K562 (cell line): ENCODE data around the gene ZNF562. TPM values are rescaled to one million over a fixed set of nuclear protein-coding genes. Genes with fewer than 3 reads are reported as not detected.

ENCODE experiments used
- BCL6 ChIP-seq: fragments of 250-450 bp; sonication (Bioruptor Pico); IDR thresholded peaks from 2 replicates; pipeline ENCODE4 v1.4.0; 2020
- EGR1 ChIP-seq: fragments of 450-650 bp; conservative IDR thresholded peaks from 2 replicates; pipeline ENCODE4 v1.6.1; 2017; ENCODE audit warnings: mild to moderate bottlenecking
- EHMT2 ChIP-seq: fragments of 450-650 bp; IDR thresholded peaks from 2 replicates; pipeline ENCODE4 v1.6.1; 2018; ENCODE audit warnings: antibody characterized with exemption
- ESRRA ChIP-seq: fragments of 450-650 bp; IDR thresholded peaks from 2 replicates; pipeline ENCODE4 v1.6.1; 2014; ENCODE audit warnings: low read depth, mild to moderate bottlenecking, moderate library complexity, borderline replicate concordance
- JUND ChIP-seq, 2 experiments: IDR thresholded peaks; 2 replicates in 1 of 2; 3 replicates in 1 of 2; pipeline ENCODE4 v1.6.1; 2011; ENCODE audit warnings: borderline replicate concordance in 2 of 2, low read depth in 2 of 2, low read length in 2 of 2, improper control_type of control experiment in 1 of 2, missing biosample characterization in 1 of 2, missing genetic modification characterization in 1 of 2, missing genetic modification reagents in 1 of 2
- NCOR1 ChIP-seq: fragments of 450-650 bp; IDR thresholded peaks from 2 replicates; pipeline ENCODE4 v1.6.1; 2016; ENCODE audit warnings: mild to moderate bottlenecking, moderate library complexity
- NFRKB ChIP-seq: fragments of 450-650 bp; IDR thresholded peaks from 2 replicates; pipeline ENCODE4 v1.6.1; 2016; ENCODE audit warnings: low read depth
- SMC3 ChIP-seq: conservative IDR thresholded peaks from 2 replicates; pipeline ENCODE4 v1.6.1; 2011; ENCODE audit warnings: low read depth, low read length, improper control_type of control experiment; ENCODE audit not compliant: insufficient read depth
- SP1 ChIP-seq: sonication (generic); formaldehyde crosslinking; IDR thresholded peaks from 2 replicates; pipeline ENCODE4 v1.8.1; 2022; ENCODE audit warnings: mild to moderate bottlenecking, missing genetic modification reagents
- STAG1 ChIP-seq: sonication (generic); formaldehyde crosslinking; IDR thresholded peaks from 2 replicates; pipeline ENCODE4 v1.5.0; 2020; ENCODE audit warnings: missing genetic modification reagents, borderline replicate concordance
- ZEB2 ChIP-seq: fragments of 450-650 bp; IDR thresholded peaks from 2 replicates; pipeline ENCODE4 v1.6.1; 2016
- ZNF224 ChIP-seq: sonication (generic); formaldehyde crosslinking; IDR thresholded peaks from 2 replicates; pipeline ENCODE4 v1.8.0; 2022; ENCODE audit warnings: mild to moderate bottlenecking, missing genetic modification reagents
- ZNF445 ChIP-seq: fragments of 250-450 bp; sonication (Bioruptor Pico); IDR thresholded peaks from 2 replicates; pipeline ENCODE4 v1.4.0; 2020; ENCODE audit warnings: low read depth, mild to moderate bottlenecking, moderate library complexity
- ZNF699 ChIP-seq: fragments of 250-450 bp; sonication (Bioruptor Pico); IDR thresholded peaks from 2 replicates; pipeline ENCODE4 v1.8.0; 2021; ENCODE audit warnings: mild to moderate bottlenecking, moderate library complexity; ENCODE audit not compliant: insufficient replicate concordance
- polyA plus RNA-seq, 8 experiments: library from polyadenylated mRNA; depleted of rRNA in 4 of 8; stranded (reverse) in 5 of 8; unstranded in 3 of 8; fragments of >200 nt; fragmentation: Nextera tagmentation in 2 of 8; fragmentation: Illumina TruSeq in 1 of 8; extraction: Ambion mirVana in 2 of 8; extraction: Trizol in 1 of 8; gene quantifications; 2 replicates each; pipeline versions ENCODE4 v1.2.1 to v1.2.3, GENCODE V29; 2011 to 2014; ENCODE audit warnings: inconsistent platforms in 1 of 8, missing spikeins in 1 of 8
- total RNA-seq, 7 experiments: library from RNA; depleted of rRNA in 6 of 7; stranded (reverse); fragments of >200 nt in 6 of 7; fragmentation: Illumina TruSeq in 2 of 7; extraction: Trizol in 2 of 7; gene quantifications; 2 replicates each; pipeline versions ENCODE4 v1.2.1 to v1.2.3, GENCODE V29; 2011 to 2021; ENCODE audit warnings: low replicate concordance in 1 of 7
- TF ChIP-seq, protein P1 (sequence below), 2 experiments: IDR thresholded peaks; 2 replicates each; pipeline ENCODE4 v1.6.1; 2012; ENCODE audit warnings: improper control_type of control experiment in 2 of 2, low read depth in 2 of 2, low read length in 2 of 2, borderline replicate concordance in 1 of 2
- TF ChIP-seq, protein P2 (sequence below): sonication (generic); formaldehyde crosslinking; IDR thresholded peaks from 2 replicates; pipeline ENCODE4 v1.9.0; 2022; ENCODE audit warnings: mild to moderate bottlenecking, missing genetic modification reagents

The ZNF562 gene
- total and polyA plus RNA-seq, 9 of the 15 experiments (the other 6 are each of a cell fraction or from before 2014, with no cell fraction given), result 11.8 to 46.9 (median 20.8) TPM

DNA sequence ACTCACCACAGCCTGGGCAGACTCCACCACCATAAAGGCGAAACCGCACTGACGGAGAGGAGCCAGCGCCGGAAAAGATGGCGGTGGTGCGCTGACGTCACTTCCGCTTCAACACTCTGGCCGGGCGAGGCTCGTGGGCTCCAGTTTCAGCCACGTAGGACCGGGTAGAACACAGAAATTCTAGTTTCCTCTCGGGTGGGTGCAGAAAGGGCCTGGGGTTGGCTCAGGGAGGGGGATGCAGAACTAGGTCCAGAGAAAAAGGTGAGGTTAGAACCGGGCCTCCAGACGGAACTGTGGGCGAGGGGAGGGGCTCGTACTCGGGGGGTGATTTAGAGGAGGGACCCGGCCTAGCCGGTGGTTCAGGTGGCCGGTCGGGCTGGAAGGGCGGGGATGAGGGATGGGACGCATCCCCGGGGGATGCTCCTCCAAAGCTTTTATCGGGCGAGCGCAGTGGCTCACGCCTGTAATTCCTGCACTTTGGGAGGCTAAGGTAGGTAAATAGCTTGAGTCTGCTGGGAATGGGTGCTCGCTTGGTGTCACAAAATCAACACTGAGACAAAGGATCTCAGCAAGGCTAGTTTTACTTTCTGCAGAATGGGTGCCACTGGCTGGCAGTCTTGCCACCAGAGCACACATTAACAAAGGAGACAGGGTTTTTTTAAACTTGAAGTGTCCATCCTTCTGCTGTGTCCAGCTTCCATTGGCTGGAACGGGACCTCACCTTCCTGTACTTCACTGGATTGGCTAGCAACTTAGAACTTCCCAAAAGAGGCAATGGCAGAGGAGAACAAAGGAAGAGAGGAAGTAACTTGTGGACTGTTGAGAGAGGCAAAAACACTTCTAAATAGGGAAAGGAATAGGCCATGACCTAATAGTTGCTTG lies 53.5 kb downstream of the ZNF562 start, which contains the start of gene ZNF561 (continued):
- TF ChIP-seq, protein P1, sequence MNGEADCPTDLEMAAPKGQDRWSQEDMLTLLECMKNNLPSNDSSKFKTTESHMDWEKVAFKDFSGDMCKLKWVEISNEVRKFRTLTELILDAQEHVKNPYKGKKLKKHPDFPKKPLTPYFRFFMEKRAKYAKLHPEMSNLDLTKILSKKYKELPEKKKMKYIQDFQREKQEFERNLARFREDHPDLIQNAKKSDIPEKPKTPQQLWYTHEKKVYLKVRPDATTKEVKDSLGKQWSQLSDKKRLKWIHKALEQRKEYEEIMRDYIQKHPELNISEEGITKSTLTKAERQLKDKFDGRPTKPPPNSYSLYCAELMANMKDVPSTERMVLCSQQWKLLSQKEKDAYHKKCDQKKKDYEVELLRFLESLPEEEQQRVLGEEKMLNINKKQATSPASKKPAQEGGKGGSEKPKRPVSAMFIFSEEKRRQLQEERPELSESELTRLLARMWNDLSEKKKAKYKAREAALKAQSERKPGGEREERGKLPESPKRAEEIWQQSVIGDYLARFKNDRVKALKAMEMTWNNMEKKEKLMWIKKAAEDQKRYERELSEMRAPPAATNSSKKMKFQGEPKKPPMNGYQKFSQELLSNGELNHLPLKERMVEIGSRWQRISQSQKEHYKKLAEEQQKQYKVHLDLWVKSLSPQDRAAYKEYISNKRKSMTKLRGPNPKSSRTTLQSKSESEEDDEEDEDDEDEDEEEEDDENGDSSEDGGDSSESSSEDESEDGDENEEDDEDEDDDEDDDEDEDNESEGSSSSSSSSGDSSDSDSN (IDR thresholded peaks at IDR 0.05; ENCODE audit: borderline replicate concordance in 1 of 2, low read depth in 2 of 2, low read length in 2 of 2), result no peak
- TF ChIP-seq SMC3 (0 out of 2 replicates have a peak, but pooled peaks have one; percentile 1), BCL6 (CRISPR knock-in tag) (no peak), STAG1 (CRISPR knock-in tag) (0 out of 2 replicates have a peak, but pooled peaks have one; percentile 43), JUND (IDR thresholded peaks at IDR 0.05; ENCODE audit: borderline replicate concordance, low read depth, low read length) (peak; percentile 74), JUND (tag; IDR thresholded peaks at IDR 0.05; ENCODE audit: borderline replicate concordance, low read depth, low read length) (peak; percentile 90; the same call in 2 of the 3 replicates), SP1 (CRISPR knock-in tag) (peak; percentile 89), ZNF224 (CRISPR knock-in tag) (no peak), ZEB2 (peak; percentile 100), EGR1 (peak; percentile 18; the same call in 1 of the 2 replicates), ZNF699 (CRISPR knock-in tag) (no peak), NFRKB (peak; percentile 100), ZNF445 (CRISPR knock-in tag) (0 out of 2 replicates have a peak, but pooled peaks have one; percentile 43), NCOR1 (peak; percentile 60), ESRRA (peak; percentile 80), EHMT2 (peak; percentile 83)
- TF ChIP-seq, protein P2, sequence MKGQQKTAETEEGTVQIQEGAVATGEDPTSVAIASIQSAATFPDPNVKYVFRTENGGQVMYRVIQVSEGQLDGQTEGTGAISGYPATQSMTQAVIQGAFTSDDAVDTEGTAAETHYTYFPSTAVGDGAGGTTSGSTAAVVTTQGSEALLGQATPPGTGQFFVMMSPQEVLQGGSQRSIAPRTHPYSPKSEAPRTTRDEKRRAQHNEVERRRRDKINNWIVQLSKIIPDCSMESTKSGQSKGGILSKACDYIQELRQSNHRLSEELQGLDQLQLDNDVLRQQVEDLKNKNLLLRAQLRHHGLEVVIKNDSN (CRISPR knock-in tag), result 0 out of 2 replicates have a peak, but pooled peaks have one; percentile 14
